ENCODE measurements around the gene LAS1L.
"Not testable (repeated sequence)": the region's sequence is repeated elsewhere in the genome, so short reads cannot be mapped to it uniquely, and the experiment has no call there.

Gene LAS1L

DNA sequence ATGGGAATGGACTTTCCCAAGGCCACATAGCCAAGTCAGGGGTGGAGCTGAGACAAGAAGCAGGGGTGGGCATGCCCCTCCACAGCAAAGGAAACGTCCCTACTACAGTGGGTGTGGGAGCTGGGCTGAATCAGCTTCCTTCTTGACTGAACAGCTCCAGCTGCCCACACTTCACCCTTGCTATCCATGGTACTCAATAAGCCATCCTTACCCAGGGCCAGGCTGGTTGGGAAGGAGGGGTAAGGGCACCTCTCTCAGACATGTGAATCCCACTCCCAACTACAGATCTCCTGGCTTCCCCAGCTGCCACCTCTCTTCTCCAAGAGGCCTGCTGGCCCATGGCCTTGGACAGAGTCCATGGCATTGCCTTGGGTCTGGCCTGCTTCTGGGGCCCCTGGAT, 21.0 kb downstream of the LAS1L start:
- peaks cover 35% of the 10 kb centered on the region for H3K36me3 ChIP-seq (ENCODE audit: control insufficient read depth, low read depth, low read length)

DNA sequence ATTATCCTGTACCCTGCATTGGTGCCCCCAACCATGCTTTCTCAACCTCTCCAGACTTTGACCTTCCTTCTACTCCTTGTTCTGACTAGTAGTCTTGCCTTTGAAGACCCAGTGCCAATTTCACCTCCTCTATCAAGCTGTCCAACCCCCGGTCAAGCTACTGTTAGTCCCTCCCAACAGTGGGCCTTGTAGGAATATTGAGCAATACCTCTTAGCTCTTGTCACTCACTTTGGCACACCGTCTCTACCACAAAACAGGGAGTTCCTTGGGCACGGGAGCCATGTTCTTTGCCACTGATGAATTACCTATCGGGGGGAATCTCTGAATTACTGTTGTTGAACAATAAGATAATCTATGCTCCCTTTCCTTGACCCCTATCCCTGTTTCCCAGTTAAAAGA, 25.2 kb downstream of the LAS1L start:
- Histone ChIP-seq H3K27ac (ENCODE audit: low read length) (no peak overlapping the region), H3K36me3 (ENCODE audit: control insufficient read depth, low read depth, low read length) (peaks cover 18% of the 10 kb centered on the region), H3K4me1 (ENCODE audit: control insufficient read depth, low read depth, low read length) (no peaks in the 10 kb centered on the region), H3K9ac (ENCODE audit: low read length) (no peak overlapping the region), H3K9me3 (ENCODE audit: control insufficient read depth, low read depth, low read length) (peaks cover 11% of the 10 kb centered on the region), H3K27me3 (ENCODE audit: control insufficient read depth, insufficient read depth, low read length) (no peaks in the 10 kb centered on the region), H3K4me3 (ENCODE audit: low read length) (no peak overlapping the region)

More for the DNA sequence above, 21.0 kb downstream of the LAS1L start:
- Histone ChIP-seq H3K4me1 (ENCODE audit: control insufficient read depth, low read depth, low read length) (no peaks in the 10 kb centered on the region), H3K27me3 (ENCODE audit: control insufficient read depth, insufficient read depth, low read length) (no peaks in the 10 kb centered on the region), H3K9me3 (ENCODE audit: control insufficient read depth, low read depth, low read length) (no peaks in the 10 kb centered on the region), H3K9ac (ENCODE audit: low read length) (no peak overlapping the region), H3K27ac (ENCODE audit: low read length) (no peak overlapping the region), H3K4me3 (ENCODE audit: low read length) (no peak overlapping the region)

DNA sequence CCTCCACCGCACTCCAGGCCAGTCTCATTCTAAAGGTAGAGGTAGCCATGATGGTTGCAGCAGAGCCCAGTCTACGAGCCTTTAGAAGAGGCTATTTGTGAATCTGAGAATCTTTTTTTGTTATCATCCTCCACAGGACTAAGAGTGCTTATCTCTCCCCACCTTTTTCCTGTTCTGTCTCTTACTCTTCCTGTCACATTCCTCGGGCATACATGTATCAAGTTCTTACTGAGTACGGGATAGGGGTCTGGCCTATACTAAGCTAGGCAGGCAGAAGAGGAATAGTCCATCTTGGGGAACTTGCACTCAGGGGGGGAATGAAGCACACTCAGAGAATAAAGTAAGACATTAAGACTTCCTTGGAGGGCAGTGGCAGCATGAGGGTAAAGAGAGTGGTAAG, 25.7 kb downstream of the LAS1L start:
- Histone ChIP-seq H3K27ac (ENCODE audit: low read length) (no peak overlapping the region), H3K9me3 (ENCODE audit: control insufficient read depth, low read depth, low read length) (peaks cover 11% of the 10 kb centered on the region), H3K9ac (ENCODE audit: low read length) (no peak overlapping the region), H3K4me3 (ENCODE audit: low read length) (no peak overlapping the region), H3K4me1 (ENCODE audit: control insufficient read depth, low read depth, low read length) (no peaks in the 10 kb centered on the region), H3K36me3 (ENCODE audit: control insufficient read depth, low read depth, low read length) (peaks cover 16% of the 10 kb centered on the region), H3K27me3 (ENCODE audit: control insufficient read depth, insufficient read depth, low read length) (no peaks in the 10 kb centered on the region)

DNA sequence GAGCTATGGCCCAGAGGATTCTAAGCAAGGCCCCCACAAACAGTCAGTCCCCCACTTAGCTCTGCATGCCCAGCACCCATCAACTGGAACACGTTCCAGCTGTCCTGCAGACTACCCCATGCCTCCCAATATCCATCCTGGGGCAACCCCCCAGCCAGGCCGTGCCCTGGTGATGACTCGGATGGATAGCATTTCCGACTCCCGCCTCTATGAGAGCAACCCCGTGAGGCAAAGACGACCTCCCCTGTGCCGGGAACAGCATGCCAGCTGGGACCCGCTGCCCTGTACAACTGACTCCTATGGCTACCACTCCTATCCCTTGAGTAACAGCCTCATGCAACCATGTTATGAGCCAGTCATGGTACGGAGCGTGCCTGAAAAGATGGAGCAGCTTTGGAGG, 32.0 kb downstream of the LAS1L start:
- no peaks in the 10 kb centered on the region for H3K4me1 ChIP-seq (ENCODE audit: control insufficient read depth, low read depth, low read length)
- H3K36me3 ChIP-seq (ENCODE audit: control insufficient read depth, low read depth, low read length), result no peaks in the 10 kb centered on the region
- no peak overlapping the region for H3K9ac ChIP-seq (ENCODE audit: low read length)
- no peak overlapping the region for H3K27ac ChIP-seq (ENCODE audit: low read length)
- no peaks in the 10 kb centered on the region for H3K27me3 ChIP-seq (ENCODE audit: control insufficient read depth, insufficient read depth, low read length)
- no peak overlapping the region for H3K4me3 ChIP-seq (ENCODE audit: low read length)
- H3K9me3 ChIP-seq (ENCODE audit: control insufficient read depth, low read depth, low read length), result peaks cover 11% of the 10 kb centered on the region

DNA sequence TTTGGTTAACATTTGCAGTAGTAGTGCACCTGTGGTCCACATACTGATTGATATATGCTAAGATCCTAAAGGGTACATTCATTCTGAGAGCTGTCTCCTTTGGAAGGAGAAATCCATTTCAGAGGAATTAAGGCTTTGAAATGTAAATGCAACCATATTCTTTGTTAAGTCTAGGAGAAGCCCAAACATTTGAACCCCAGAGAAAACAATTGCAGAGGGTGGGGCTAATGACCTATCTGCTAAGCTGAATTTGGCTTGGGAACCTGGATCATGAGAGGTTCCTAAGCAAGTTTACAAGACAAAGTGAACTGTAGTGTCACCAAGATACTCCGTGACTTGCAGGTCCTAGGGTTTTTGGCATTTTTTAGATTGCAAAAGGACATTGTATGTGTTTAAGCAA, 41.2 kb downstream of the LAS1L start:
- no peaks in the 10 kb centered on the region for H3K27me3 ChIP-seq (ENCODE audit: control insufficient read depth, insufficient read depth, low read length)
- H3K4me1 ChIP-seq (ENCODE audit: control insufficient read depth, low read depth, low read length), result peaks cover 8% of the 10 kb centered on the region
- no peak overlapping the region for H3K9ac ChIP-seq (ENCODE audit: low read length)
- no peak overlapping the region for H3K27ac ChIP-seq (ENCODE audit: low read length)
- peaks cover 4% of the 10 kb centered on the region for H3K9me3 ChIP-seq (ENCODE audit: control insufficient read depth, low read depth, low read length)
- H3K36me3 ChIP-seq (ENCODE audit: control insufficient read depth, low read depth, low read length), result no peaks in the 10 kb centered on the region
- H3K4me3 ChIP-seq (ENCODE audit: low read length), result no peak overlapping the region

DNA sequence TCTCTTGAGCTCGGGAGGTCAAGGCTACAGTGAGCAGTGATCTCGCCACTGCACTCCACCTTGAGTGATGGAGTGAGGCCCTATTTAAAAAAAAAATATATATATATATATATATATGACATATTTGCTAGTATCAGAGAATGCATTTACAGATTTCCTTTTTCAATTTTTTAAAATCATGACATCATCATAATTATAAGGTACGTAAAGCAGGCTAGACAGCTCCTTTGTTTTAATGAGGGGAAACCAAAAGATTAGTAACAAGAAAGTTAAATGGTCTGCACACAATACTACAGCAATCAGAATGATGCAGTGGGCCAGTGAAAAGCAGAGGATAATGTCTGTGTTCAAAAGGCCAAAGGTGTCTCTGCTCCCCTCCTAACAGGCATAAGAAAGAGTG, 43.0 kb downstream of the LAS1L start:
- Histone ChIP-seq H3K9ac (ENCODE audit: low read length) (no peak overlapping the region), H3K36me3 (ENCODE audit: control insufficient read depth, low read depth, low read length) (no peaks in the 10 kb centered on the region), H3K9me3 (ENCODE audit: control insufficient read depth, low read depth, low read length) (peaks cover 4% of the 10 kb centered on the region), H3K27me3 (ENCODE audit: control insufficient read depth, insufficient read depth, low read length) (no peaks in the 10 kb centered on the region), H3K4me1 (ENCODE audit: control insufficient read depth, low read depth, low read length) (peaks cover 8% of the 10 kb centered on the region), H3K4me3 (ENCODE audit: low read length) (no peak overlapping the region), H3K27ac (ENCODE audit: low read length) (no peak overlapping the region)

DNA sequence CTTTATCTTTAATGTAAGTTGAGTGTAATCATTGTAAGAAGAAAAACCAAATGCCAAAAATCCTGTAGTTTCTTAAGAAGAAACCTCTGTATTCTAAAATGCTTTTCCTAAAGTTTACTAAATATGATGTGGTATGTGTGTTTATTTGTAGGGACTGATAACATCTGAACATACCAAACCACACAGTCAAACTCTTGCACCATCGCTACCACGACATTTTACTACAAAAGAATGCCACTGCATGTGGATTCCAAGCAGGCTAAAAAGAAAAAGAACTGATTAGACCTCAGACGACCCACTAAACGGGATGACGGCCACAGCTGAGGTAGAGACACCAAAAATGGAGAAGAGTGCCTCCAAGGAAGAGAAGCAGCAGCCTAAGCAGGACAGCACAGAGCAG, 46.1 kb downstream of the LAS1L start:
- Histone ChIP-seq H3K4me1 (ENCODE audit: control insufficient read depth, low read depth, low read length) (no peaks in the 10 kb centered on the region), H3K36me3 (ENCODE audit: control insufficient read depth, low read depth, low read length) (no peaks in the 10 kb centered on the region), H3K9ac (ENCODE audit: low read length) (no peak overlapping the region), H3K27me3 (ENCODE audit: control insufficient read depth, insufficient read depth, low read length) (no peaks in the 10 kb centered on the region), H3K9me3 (ENCODE audit: control insufficient read depth, low read depth, low read length) (peaks cover 4% of the 10 kb centered on the region), H3K4me3 (ENCODE audit: low read length) (no peak overlapping the region), H3K27ac (ENCODE audit: low read length) (no peak overlapping the region)

DNA sequence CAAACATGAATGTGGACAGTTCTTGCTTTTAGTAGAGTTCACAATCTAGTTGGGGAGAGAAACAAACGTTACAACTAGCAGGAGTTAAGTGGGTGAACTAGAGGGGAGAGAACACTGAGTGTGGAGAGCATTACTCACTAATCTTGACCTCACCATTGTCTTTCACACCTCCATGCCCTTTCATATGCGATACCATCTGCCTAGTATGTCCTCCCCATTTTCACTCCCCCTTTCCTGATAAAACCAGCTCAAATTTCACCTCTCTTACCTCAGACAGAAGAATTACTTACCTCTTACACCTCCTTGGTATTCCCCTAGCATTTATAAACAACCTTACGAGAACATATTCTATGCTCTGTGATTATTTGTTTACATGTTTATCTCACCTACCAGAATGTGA, 53.6 kb downstream of the LAS1L start:
- H3K9ac ChIP-seq (ENCODE audit: low read length), result no peak overlapping the region
- H3K9me3 ChIP-seq (ENCODE audit: control insufficient read depth, low read depth, low read length), result peaks cover 19% of the 10 kb centered on the region
- H3K4me3 ChIP-seq (ENCODE audit: low read length), result peak overlapping the region; percentile 15
- peaks cover 5% of the 10 kb centered on the region for H3K4me1 ChIP-seq (ENCODE audit: control insufficient read depth, low read depth, low read length)
- H3K27me3 ChIP-seq (ENCODE audit: control insufficient read depth, insufficient read depth, low read length), result no peaks in the 10 kb centered on the region
- H3K27ac ChIP-seq (ENCODE audit: low read length), result no peak overlapping the region
- no peaks in the 10 kb centered on the region for H3K36me3 ChIP-seq (ENCODE audit: control insufficient read depth, low read depth, low read length)

DNA sequence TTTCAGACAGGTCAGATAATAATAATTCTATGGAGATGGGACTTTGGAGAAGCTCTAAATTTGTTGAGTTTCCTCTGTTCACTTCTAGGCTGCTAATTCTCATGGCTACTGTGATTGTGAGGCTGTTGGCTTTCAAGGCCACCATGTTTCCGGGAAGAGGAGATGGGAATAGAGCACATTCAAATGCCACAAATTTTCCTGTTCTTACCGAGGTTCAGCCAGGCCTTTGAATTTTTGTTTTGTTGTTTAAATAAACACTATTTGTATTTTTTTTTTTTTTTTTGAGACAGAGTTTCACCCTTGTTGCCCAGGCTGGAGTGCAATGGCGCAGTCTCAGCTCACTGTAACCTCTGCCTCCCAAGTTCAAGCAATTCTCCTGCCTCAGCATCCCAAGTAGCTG, 55.5 kb downstream of the LAS1L start:
- not testable (repeated sequence) for H3K27ac ChIP-seq (ENCODE audit: low read length)
- peaks cover 22% of the 10 kb centered on the region for H3K9me3 ChIP-seq (ENCODE audit: control insufficient read depth, low read depth, low read length)

DNA sequence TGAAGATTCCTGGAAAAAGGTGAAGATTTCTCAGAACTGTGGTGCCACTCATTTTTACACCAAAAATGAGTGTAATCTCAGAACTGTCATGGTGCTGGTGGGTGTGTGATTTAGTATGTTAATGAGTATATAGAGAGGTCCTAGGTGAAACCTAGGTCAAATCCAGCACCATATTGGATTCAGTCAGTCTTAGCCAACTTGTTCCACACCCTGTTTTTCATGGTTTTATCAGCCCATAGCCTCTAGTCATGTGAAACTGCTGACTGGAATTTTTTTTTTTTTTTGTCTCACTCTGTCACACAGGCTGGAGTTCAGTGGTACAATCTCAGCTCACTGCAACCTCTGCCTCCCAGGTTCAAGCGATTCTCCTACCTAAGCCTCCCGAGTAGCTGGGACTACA, 58.0 kb downstream of the LAS1L start:
- H3K36me3 ChIP-seq (ENCODE audit: control insufficient read depth, low read depth, low read length), result no peaks in the 10 kb centered on the region
- H3K27me3 ChIP-seq (ENCODE audit: control insufficient read depth, insufficient read depth, low read length), result no peaks in the 10 kb centered on the region
- peaks cover 5% of the 10 kb centered on the region for H3K4me1 ChIP-seq (ENCODE audit: control insufficient read depth, low read depth, low read length)
- no peak overlapping the region for H3K27ac ChIP-seq (ENCODE audit: low read length)
- H3K9ac ChIP-seq (ENCODE audit: low read length), result no peak overlapping the region
- H3K4me3 ChIP-seq (ENCODE audit: low read length), result no peak overlapping the region
- peaks cover 24% of the 10 kb centered on the region for H3K9me3 ChIP-seq (ENCODE audit: control insufficient read depth, low read depth, low read length)

More for the DNA sequence above, 55.5 kb downstream of the LAS1L start:
- H3K27me3 ChIP-seq (ENCODE audit: control insufficient read depth, insufficient read depth, low read length); H3K9ac ChIP-seq (ENCODE audit: low read length); H3K4me1 ChIP-seq (ENCODE audit: control insufficient read depth, low read depth, low read length); H3K4me3 ChIP-seq (ENCODE audit: low read length); H3K36me3 ChIP-seq (ENCODE audit: control insufficient read depth, low read depth, low read length): not testable (repeated sequence)

DNA sequence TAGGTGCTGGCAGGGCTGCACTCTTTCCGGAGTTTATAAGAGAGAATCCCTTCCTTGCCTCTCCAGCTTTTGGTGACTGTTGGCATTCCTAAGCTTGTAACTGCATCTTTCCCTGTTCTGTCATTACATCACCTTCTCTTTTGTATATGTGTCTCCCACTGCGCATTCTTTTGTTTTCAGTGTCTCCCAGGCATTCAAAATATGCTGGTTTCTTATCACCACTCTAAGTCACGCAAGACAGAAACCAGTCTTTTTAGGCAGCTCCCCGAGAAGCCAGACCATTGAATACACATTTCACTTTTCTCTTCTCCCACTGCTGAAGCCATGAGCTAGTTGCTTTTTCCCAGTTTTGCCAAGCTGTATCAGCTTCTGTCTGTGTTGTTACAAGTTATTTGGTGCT, 71.0 kb downstream of the LAS1L start:
- H3K9ac ChIP-seq (ENCODE audit: low read length), result peak overlapping the region; percentile 31
- peak overlapping the region; percentile 57 for H3K27ac ChIP-seq (ENCODE audit: low read length)

More for the DNA sequence above, 71.0 kb downstream of the LAS1L start:
- no peaks in the 10 kb centered on the region for H3K27me3 ChIP-seq (ENCODE audit: control insufficient read depth, insufficient read depth, low read length)
- peaks cover 12% of the 10 kb centered on the region for H3K9me3 ChIP-seq (ENCODE audit: control insufficient read depth, low read depth, low read length)
- no peaks in the 10 kb centered on the region for H3K36me3 ChIP-seq (ENCODE audit: control insufficient read depth, low read depth, low read length)
- peaks cover 7% of the 10 kb centered on the region for H3K4me1 ChIP-seq (ENCODE audit: control insufficient read depth, low read depth, low read length)
- H3K4me3 ChIP-seq (ENCODE audit: low read length), result peak overlapping the region; percentile 23
